ENCODE data around the gene PPP1R15B. TPM values are rescaled to one million over a fixed set of nuclear protein-coding genes. Genes with fewer than 3 reads are reported as not detected.
A peak's percentile ranks its signal among the peaks of the same experiment; 100 is the strongest.

PPP1R15B gene
- total and polyA plus RNA-seq, 7 experiments from 2014 or later: 14.1 to 175 (median 72.8) TPM

GRCh38 chr1:204376919-204377799 is 34.5 kb downstream of the PPP1R15B start:
- H3K36me3 ChIP-seq (ENCODE audit: control insufficient read depth in 2 of 3, insufficient read depth in 3 of 3, low read length in 3 of 3): no peaks in the 10 kb centered on the region
- peaks cover 4 to 6% of the 10 kb centered on the region in 2 donors for H3K4me1 ChIP-seq (ENCODE audit: control insufficient read depth in 2 of 2, insufficient read depth in 2 of 2, low read length in 2 of 2)
- DNase-seq (no peak), ATAC-seq (no peak)
- Mint-ChIP-seq H3K4me3 (peak overlapping the region in 9 of 10 donors; percentile 41 to 96 (median 73)), H3K36me3 (peaks cover 0 to 5% (median 0%) of the 10 kb centered on the region in 5 donors), H3K9me3 (no peaks in the 10 kb centered on the region), H3K27ac (no peak overlapping the region), H3K27me3 (peaks cover 6 to 53% (median 11%) of the 10 kb centered on the region in 5 donors), H3K4me1 (peaks cover 8 to 20% (median 13%) of the 10 kb centered on the region in 7 donors)
- intact Hi-C loops (cut with micrococcal nuclease): no loop called here
- POLR2A ChIA-PET: interaction anchor here (1.0 kb wide), 1 partner anchor 14 kb away, joined by 4 read pairs; no protein-coding TSS in a partner anchor
- peak overlapping the region; percentile 70 for H3K4me3 ChIP-seq (ENCODE audit: low read length)
- no peak overlapping the region for H3K27ac ChIP-seq (ENCODE audit: low read depth, low read length)
- no peaks in the 10 kb centered on the region for H3K9me3 ChIP-seq (ENCODE audit: control insufficient read depth in 2 of 3, low read length in 3 of 3)
- CTCF ChIA-PET: interaction anchor here (1.8 kb wide), 1 partner anchor 54 kb away, joined by 3 read pairs; no protein-coding TSS in a partner anchor
- peaks cover 0 to 9% of the 10 kb centered on the region in 2 donors for H3K27me3 ChIP-seq (ENCODE audit: control insufficient read depth in 2 of 2, insufficient read depth in 2 of 2, low read length in 2 of 2)

- CTCF ChIA-PET: no interaction called here
- H3K27ac Mint-ChIP-seq: no peak overlapping the region
- H3K4me1 Mint-ChIP-seq: peaks cover 8 to 17% (median 12%) of the 10 kb centered on the region in 7 donors
- H3K27me3 Mint-ChIP-seq: peaks cover 6 to 56% (median 11%) of the 10 kb centered on the region in 5 donors
- intact Hi-C loops (cut with micrococcal nuclease): no loop called here
- Histone ChIP-seq H3K9me3 (ENCODE audit: control insufficient read depth in 2 of 3, low read length in 3 of 3) (no peaks in the 10 kb centered on the region), H3K27me3 (ENCODE audit: control insufficient read depth in 2 of 2, insufficient read depth in 2 of 2, low read length in 2 of 2) (peaks cover 0 to 9% of the 10 kb centered on the region in 2 donors), H3K4me3 (ENCODE audit: low read length) (no peak overlapping the region), H3K4me1 (ENCODE audit: control insufficient read depth in 2 of 2, insufficient read depth in 2 of 2, low read length in 2 of 2) (peaks cover 4 to 6% of the 10 kb centered on the region in 2 donors), H3K36me3 (ENCODE audit: control insufficient read depth in 2 of 3, insufficient read depth in 3 of 3, low read length in 3 of 3) (no peaks in the 10 kb centered on the region), H3K27ac (ENCODE audit: low read depth, low read length) (no peak overlapping the region)
- ATAC-seq (no peak), DNase-seq (no peak)
- no peaks in the 10 kb centered on the region for H3K9me3 Mint-ChIP-seq
- H3K4me3 Mint-ChIP-seq: peak overlapping the region in 5 of 10 donors; percentile 66 to 96 (median 86)
- POLR2A ChIA-PET: no interaction called here
- peaks cover 0 to 5% (median 0%) of the 10 kb centered on the region in 5 donors for H3K36me3 Mint-ChIP-seq
Measured at GRCh38 chr1:204376465-204376864, 35.2 kb downstream of the PPP1R15B start.

- Mint-ChIP-seq H3K4me3 (no peak overlapping the region), H3K27me3 (peaks cover 6 to 37% (median 11%) of the 10 kb centered on the region in 5 donors), H3K27ac (no peak overlapping the region), H3K9me3 (no peaks in the 10 kb centered on the region), H3K4me1 (peaks cover 8 to 15% (median 13%) of the 10 kb centered on the region in 7 donors), H3K36me3 (peaks cover 0 to 5% (median 0%) of the 10 kb centered on the region in 5 donors)
- Histone ChIP-seq H3K9me3 (ENCODE audit: control insufficient read depth in 2 of 3, low read length in 3 of 3) (no peaks in the 10 kb centered on the region), H3K4me1 (ENCODE audit: control insufficient read depth in 2 of 2, insufficient read depth in 2 of 2, low read length in 2 of 2) (peaks cover 4 to 6% of the 10 kb centered on the region in 2 donors), H3K36me3 (ENCODE audit: control insufficient read depth in 2 of 3, insufficient read depth in 3 of 3, low read length in 3 of 3) (no peaks in the 10 kb centered on the region), H3K27me3 (ENCODE audit: control insufficient read depth in 2 of 2, insufficient read depth in 2 of 2, low read length in 2 of 2) (peaks cover 0 to 9% of the 10 kb centered on the region in 2 donors), H3K27ac (ENCODE audit: low read depth, low read length) (no peak overlapping the region), H3K4me3 (ENCODE audit: low read length) (no peak overlapping the region)
- ChIA-PET CTCF (no interaction called here), POLR2A (no interaction called here)
- ATAC-seq: no peak
- intact Hi-C loops (cut with micrococcal nuclease): no loop called here
- DNase-seq: no peak
Measured at GRCh38 chr1:204373911-204374310, 37.7 kb downstream of the PPP1R15B start.

GRCh38 chr1:204370176-204370575 is 41.4 kb downstream of the PPP1R15B start:
- ChIA-PET POLR2A (no interaction called here), CTCF (no interaction called here)
- no peaks in the 10 kb centered on the region for H3K9me3 ChIP-seq (ENCODE audit: control insufficient read depth in 2 of 3, low read length in 3 of 3)
- Mint-ChIP-seq H3K4me3 (no peak overlapping the region), H3K36me3 (no peaks in the 10 kb centered on the region), H3K27ac (no peak overlapping the region), H3K9me3 (no peaks in the 10 kb centered on the region), H3K27me3 (peaks cover 0 to 15% (median 0%) of the 10 kb centered on the region in 5 donors), H3K4me1 (peaks cover 0 to 8% (median 0%) of the 10 kb centered on the region in 7 donors)
- H3K27me3 ChIP-seq (ENCODE audit: control insufficient read depth in 2 of 2, insufficient read depth in 2 of 2, low read length in 2 of 2): no peaks in the 10 kb centered on the region
- H3K4me1 ChIP-seq (ENCODE audit: control insufficient read depth in 2 of 2, insufficient read depth in 2 of 2, low read length in 2 of 2): no peaks in the 10 kb centered on the region
- H3K27ac ChIP-seq (ENCODE audit: low read depth, low read length): no peak overlapping the region
- no peaks in the 10 kb centered on the region for H3K36me3 ChIP-seq (ENCODE audit: control insufficient read depth in 2 of 3, insufficient read depth in 3 of 3, low read length in 3 of 3)
- H3K4me3 ChIP-seq (ENCODE audit: low read length): no peak overlapping the region
- DNase-seq (no peak), ATAC-seq (no peak)
- intact Hi-C loops (cut with micrococcal nuclease): no loop called here

- Histone ChIP-seq H3K4me3 (ENCODE audit: low read length) (no peak overlapping the region), H3K36me3 (ENCODE audit: control insufficient read depth in 2 of 3, insufficient read depth in 3 of 3, low read length in 3 of 3) (no peaks in the 10 kb centered on the region), H3K9me3 (ENCODE audit: control insufficient read depth in 2 of 3, low read length in 3 of 3) (no peaks in the 10 kb centered on the region), H3K27ac (ENCODE audit: low read depth, low read length) (no peak overlapping the region), H3K4me1 (ENCODE audit: control insufficient read depth in 2 of 2, insufficient read depth in 2 of 2, low read length in 2 of 2) (peaks cover 0 to under 1% of the 10 kb centered on the region in 2 donors), H3K27me3 (ENCODE audit: control insufficient read depth in 2 of 2, insufficient read depth in 2 of 2, low read length in 2 of 2) (no peaks in the 10 kb centered on the region)
- DNase-seq (no peak), ATAC-seq (no peak)
- POLR2A ChIA-PET: no interaction called here
- H3K4me1 Mint-ChIP-seq: peaks cover under 1 to 15% (median under 1%) of the 10 kb centered on the region in 7 donors
- H3K27me3 Mint-ChIP-seq: peaks cover 0 to 15% (median 0%) of the 10 kb centered on the region in 5 donors
- H3K9me3 Mint-ChIP-seq: no peaks in the 10 kb centered on the region
- no peaks in the 10 kb centered on the region for H3K36me3 Mint-ChIP-seq
- intact Hi-C loops (cut with micrococcal nuclease): no loop called here
- H3K27ac Mint-ChIP-seq: no peak overlapping the region
- no peak overlapping the region for H3K4me3 Mint-ChIP-seq
- CTCF ChIA-PET: interaction anchor here (1.3 kb wide), 1 partner anchor 21 kb away, joined by 3 read pairs; no protein-coding TSS in a partner anchor
Measured at GRCh38 chr1:204368996-204369726, 42.5 kb downstream of the PPP1R15B start.

GRCh38 chr1:204367956-204368355 is 43.7 kb downstream of the PPP1R15B start:
- DNase-seq (no peak), ATAC-seq (no peak)
- Histone ChIP-seq H3K27ac (ENCODE audit: low read depth, low read length) (no peak overlapping the region), H3K27me3 (ENCODE audit: control insufficient read depth in 2 of 2, insufficient read depth in 2 of 2, low read length in 2 of 2) (no peaks in the 10 kb centered on the region), H3K4me3 (ENCODE audit: low read length) (no peak overlapping the region), H3K36me3 (ENCODE audit: control insufficient read depth in 2 of 3, insufficient read depth in 3 of 3, low read length in 3 of 3) (no peaks in the 10 kb centered on the region), H3K9me3 (ENCODE audit: control insufficient read depth in 2 of 3, low read length in 3 of 3) (no peaks in the 10 kb centered on the region), H3K4me1 (ENCODE audit: control insufficient read depth in 2 of 2, insufficient read depth in 2 of 2, low read length in 2 of 2) (peaks cover 9 to 11% of the 10 kb centered on the region in 2 donors)
- no peaks in the 10 kb centered on the region for H3K36me3 Mint-ChIP-seq
- H3K9me3 Mint-ChIP-seq: no peaks in the 10 kb centered on the region
- H3K27me3 Mint-ChIP-seq: peaks cover 0 to 13% (median 0%) of the 10 kb centered on the region in 5 donors
- intact Hi-C loops (cut with micrococcal nuclease): no loop called here
- H3K27ac Mint-ChIP-seq: peak overlapping the region in 1 of 9 donors; percentile 21
- ChIA-PET POLR2A (no interaction called here), CTCF (no interaction called here)
- no peak overlapping the region for H3K4me3 Mint-ChIP-seq
- H3K4me1 Mint-ChIP-seq: peaks cover 7 to 19% (median 11%) of the 10 kb centered on the region in 7 donors

All from naive thymus-derived CD4-positive, alpha-beta T cell (primary cell).